Measurements from ENCODE around the gene STKLD1. TPM values are rescaled to one million over a fixed set of nuclear protein-coding genes. Genes with fewer than 3 reads are reported as not detected.
A peak's percentile ranks its signal among the peaks of the same experiment; 100 is the strongest.

The STKLD1 gene
- total RNA-seq, 1 donor from 2014 or later = 0.16 TPM

DNA sequence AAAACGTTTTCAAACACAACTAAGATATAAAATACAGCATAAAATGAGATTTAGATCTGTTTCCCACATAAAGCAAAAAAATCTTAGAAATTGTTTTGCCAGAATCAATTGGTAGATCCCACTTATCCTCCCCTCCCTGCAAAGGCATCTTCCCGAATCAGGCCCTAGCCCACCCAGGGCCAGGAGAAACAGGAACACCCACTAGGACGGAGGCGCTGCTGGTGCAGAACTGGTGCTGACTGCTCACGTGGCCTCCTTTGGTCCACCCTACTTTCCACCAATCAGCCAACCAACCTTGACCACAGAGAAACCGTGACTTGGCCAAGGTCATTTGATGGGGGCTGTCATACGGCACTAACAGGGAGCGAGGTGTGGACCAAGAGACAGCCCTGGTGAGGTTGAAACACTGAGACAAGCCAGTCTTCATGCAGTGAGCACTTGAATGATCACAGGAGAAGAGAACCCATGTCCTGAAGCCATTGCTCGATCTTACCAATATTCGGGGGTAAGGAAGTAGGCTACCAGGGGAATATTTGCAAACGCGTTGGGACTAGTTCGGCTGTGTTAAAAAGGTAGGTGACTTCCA lies 14.6 kb upstream of the STKLD1 start:
- no peak for DNase-seq
- peak overlapping the region; percentile 76 for H3K27ac Mint-ChIP-seq
- peaks cover 35% of the 10 kb centered on the region for H3K4me1 Mint-ChIP-seq
- no peak overlapping the region for H3K4me3 Mint-ChIP-seq
- H3K36me3 Mint-ChIP-seq (ENCODE audit: low read depth) = peaks cover 68% of the 10 kb centered on the region
- no peaks in the 10 kb centered on the region for H3K27me3 Mint-ChIP-seq
- intact Hi-C loops (cut with micrococcal nuclease) = no loop called here
- H3K9me3 Mint-ChIP-seq = no peaks in the 10 kb centered on the region

DNA sequence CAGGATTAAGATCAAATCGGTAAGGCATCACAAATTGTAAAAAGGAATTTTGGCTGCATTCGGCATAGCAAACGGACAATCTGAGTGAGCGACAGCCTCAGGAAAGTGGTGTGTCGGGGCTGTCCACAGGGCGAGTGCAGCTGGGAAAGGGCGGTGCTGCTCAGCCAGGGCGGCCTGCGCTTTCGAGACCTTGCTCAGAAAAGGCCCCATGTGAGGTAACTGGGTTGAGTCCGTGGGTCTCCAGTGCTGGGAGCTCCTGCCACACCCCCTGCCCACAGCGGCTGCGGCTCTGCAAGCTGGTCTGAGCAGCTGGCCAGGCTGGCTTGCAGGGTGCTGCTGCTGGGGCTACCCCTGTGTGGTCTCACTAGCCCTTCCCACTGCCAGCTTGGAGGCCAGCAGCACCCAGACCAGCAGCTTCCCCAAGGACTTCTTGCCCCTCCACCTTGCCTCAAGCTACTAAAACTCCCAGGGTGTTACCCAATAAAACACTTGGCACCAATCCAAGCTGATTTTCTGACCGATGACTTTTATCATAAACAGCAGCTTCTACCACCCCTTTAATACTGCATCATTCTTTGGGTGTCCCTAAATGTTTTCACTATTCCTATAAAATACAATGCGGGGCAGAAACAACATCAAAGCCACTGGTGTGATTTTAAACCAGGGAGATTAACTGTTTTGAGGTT lies 13.7 kb upstream of the STKLD1 start:
- no peaks in the 10 kb centered on the region for H3K9me3 Mint-ChIP-seq
- no peak for DNase-seq
- peaks cover 35% of the 10 kb centered on the region for H3K4me1 Mint-ChIP-seq
- no peak overlapping the region for H3K4me3 Mint-ChIP-seq
- no peaks in the 10 kb centered on the region for H3K27me3 Mint-ChIP-seq
- peak overlapping the region; percentile 28 for H3K27ac Mint-ChIP-seq
- peaks cover 73% of the 10 kb centered on the region for H3K36me3 Mint-ChIP-seq (ENCODE audit: low read depth)
- intact Hi-C loops (cut with micrococcal nuclease) = no loop called here

DNA sequence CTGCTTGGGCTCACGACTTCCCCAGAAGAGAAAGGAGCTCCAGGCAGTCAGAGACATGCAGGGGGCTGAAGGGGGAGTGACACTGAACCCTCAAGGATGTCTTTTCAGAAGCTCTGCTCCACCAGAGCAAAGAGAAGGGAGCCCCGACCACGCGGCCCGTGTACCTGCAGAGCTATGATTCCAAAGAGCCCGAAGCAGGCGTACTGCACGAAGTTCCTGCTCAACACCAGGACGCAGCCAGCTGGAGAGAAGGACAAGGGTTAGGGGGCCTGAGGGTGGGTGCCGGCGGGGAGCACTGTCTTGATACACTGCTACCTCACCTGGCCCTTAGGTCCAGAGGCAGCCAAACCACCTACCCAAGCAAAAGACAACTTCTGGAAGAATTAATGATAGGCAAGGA lies 9.7 kb upstream of the STKLD1 start:
- no peaks in the 10 kb centered on the region for H3K27me3 Mint-ChIP-seq
- peaks cover 40% of the 10 kb centered on the region for H3K4me1 Mint-ChIP-seq
- H3K9me3 Mint-ChIP-seq = no peaks in the 10 kb centered on the region
- H3K27ac Mint-ChIP-seq = no peak overlapping the region
- intact Hi-C loops (cut with micrococcal nuclease) = no loop called here
- peaks cover 78% of the 10 kb centered on the region for H3K36me3 Mint-ChIP-seq (ENCODE audit: low read depth)
- no peak overlapping the region for H3K4me3 Mint-ChIP-seq
- DNase-seq = no peak

DNA sequence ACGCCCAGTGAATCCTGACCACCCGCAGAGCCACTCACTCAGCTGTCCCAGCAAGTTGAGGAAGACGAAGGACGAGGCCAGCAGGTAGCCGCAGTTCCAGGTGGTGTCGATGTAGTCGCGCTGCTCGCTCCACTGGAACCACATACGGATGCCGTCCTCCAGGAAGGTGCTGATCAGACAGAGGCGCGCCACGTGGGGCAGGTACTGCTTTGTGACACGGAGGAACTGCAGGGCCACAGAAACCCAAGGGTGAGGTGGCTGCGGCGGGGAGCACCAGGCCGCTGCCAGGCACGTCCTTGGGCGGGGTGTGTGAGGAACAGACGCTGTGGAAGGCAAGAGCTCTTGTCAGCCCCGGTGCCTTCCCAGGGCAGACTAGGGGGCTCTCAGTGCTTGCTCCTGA lies 8.9 kb upstream of the STKLD1 start:
- no peak for DNase-seq
- H3K4me1 Mint-ChIP-seq = peaks cover 41% of the 10 kb centered on the region
- H3K9me3 Mint-ChIP-seq = no peaks in the 10 kb centered on the region
- H3K36me3 Mint-ChIP-seq (ENCODE audit: low read depth) = peaks cover 78% of the 10 kb centered on the region
- intact Hi-C loops (cut with micrococcal nuclease) = no loop called here
- H3K4me3 Mint-ChIP-seq = no peak overlapping the region
- no peak overlapping the region for H3K27ac Mint-ChIP-seq
- H3K27me3 Mint-ChIP-seq = no peaks in the 10 kb centered on the region

DNA sequence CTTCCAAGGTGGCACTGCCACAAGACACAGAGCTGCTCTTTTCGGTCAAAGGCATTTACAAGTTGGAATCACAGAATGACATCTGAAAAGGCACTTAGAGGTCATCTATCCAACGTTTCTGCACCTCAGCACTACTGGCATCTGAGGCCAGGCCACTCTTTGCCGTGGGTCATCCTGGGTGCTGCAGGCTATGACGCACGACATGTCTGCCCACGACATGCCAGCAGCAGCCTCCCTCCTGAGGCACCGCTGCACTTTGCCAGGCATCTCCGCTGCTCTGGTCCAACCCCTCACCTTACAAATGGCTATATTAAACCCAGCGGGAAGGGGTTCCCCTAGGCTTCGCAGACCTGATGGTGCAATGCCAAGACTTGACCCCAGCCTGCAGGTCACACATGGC lies 8.4 kb upstream of the STKLD1 start:
- DNase-seq = no peak
- Mint-ChIP-seq H3K27me3 (no peaks in the 10 kb centered on the region), H3K4me1 (peaks cover 46% of the 10 kb centered on the region), H3K27ac (no peak overlapping the region), H3K4me3 (no peak overlapping the region), H3K9me3 (no peaks in the 10 kb centered on the region), H3K36me3 (ENCODE audit: low read depth) (peaks cover 80% of the 10 kb centered on the region)
- intact Hi-C loops (cut with micrococcal nuclease) = no loop called here

DNA sequence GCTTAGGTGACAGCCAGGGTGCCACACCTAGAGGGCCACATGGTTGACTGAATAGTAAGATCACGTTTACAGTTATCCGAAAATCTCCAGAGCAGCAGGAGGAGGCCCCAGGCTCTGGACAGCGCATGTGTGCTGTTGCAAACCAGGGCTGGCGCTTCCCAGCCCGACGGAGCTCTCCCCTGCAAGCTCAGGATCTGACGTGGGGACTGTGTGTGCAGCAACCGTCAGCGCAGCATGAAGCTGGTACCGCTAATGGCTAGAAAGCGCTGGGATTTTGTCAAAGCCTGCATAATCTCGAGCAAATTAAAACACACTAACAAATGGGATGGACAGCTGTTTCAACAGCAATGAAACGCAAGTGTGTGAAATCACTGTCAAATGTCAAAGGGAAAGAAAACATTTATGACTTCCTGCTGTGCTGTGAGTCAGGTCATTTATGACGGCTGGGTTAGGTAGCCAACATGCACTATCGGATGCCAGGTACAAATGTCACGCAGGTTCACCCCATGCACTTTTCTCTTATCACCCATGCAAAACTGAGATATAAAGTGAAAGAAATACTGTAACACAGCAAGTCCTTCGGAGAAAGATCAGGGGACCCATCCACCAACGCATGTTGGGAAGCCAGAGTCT lies 7.8 kb upstream of the STKLD1 start:
- Mint-ChIP-seq H3K9me3 (no peaks in the 10 kb centered on the region), H3K27ac (peak overlapping the region; percentile 94), H3K36me3 (ENCODE audit: low read depth) (peaks cover 80% of the 10 kb centered on the region), H3K4me3 (peak overlapping the region; percentile 22), H3K4me1 (peaks cover 52% of the 10 kb centered on the region), H3K27me3 (no peaks in the 10 kb centered on the region)
- no peak for DNase-seq
- intact Hi-C loops (cut with micrococcal nuclease) = no loop called here

DNA sequence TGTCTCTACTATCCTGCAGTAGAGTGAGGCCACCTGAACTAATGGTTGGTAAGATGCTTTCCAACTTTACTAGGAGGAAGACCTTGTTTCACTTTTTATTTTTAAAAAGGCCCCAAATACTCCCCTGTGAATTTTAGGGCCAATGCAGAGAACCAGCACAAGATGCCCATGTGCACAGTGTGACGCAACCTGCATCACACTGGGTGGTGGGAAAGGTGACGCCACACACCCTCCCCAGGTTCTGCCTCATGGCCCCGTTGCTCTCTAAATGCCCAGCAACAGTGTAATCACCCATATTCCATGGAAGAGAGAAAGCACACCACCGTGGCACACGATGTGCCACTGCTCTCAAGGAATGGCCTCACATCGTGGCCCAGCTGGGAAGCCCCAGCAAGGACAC lies 6.7 kb upstream of the STKLD1 start:
- H3K36me3 Mint-ChIP-seq (ENCODE audit: low read depth) = peaks cover 75% of the 10 kb centered on the region
- peak overlapping the region; percentile 84 for H3K4me3 Mint-ChIP-seq
- H3K27ac Mint-ChIP-seq = peak overlapping the region; percentile 94
- H3K9me3 Mint-ChIP-seq = no peaks in the 10 kb centered on the region
- intact Hi-C loops (cut with micrococcal nuclease) = no loop called here
- no peak for DNase-seq
- no peaks in the 10 kb centered on the region for H3K27me3 Mint-ChIP-seq
- H3K4me1 Mint-ChIP-seq = peaks cover 55% of the 10 kb centered on the region

DNA sequence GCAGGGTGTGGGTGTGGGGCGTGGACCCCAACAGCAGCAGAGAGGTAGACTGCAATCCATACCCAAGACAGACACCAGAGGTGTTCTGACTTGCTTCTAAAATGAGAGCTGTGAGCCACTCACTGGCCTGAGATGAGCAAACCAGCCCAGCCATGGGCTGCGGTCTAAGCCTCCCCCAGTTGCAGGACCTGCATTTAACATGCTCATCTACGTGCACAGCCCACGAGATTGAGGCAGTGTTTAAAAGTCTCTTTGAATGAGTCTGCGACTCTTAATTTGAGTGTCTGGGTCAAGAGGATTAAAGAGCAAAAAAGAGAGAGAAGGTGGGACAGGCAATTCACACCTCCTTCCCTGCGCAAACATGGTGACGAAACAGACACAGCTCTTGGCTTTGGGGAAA lies 6.2 kb upstream of the STKLD1 start:
- Mint-ChIP-seq H3K9me3 (no peaks in the 10 kb centered on the region), H3K4me1 (peaks cover 59% of the 10 kb centered on the region), H3K27ac (peak overlapping the region; percentile 94), H3K4me3 (peak overlapping the region; percentile 84), H3K36me3 (ENCODE audit: low read depth) (peaks cover 80% of the 10 kb centered on the region), H3K27me3 (peaks cover 2% of the 10 kb centered on the region)
- no peak for DNase-seq
- intact Hi-C loops (cut with micrococcal nuclease) = loop anchor here (2.0 to 5.0 kb wide), 3 partner anchors 91 to 223 kb away; no protein-coding TSS in a partner anchor

DNA sequence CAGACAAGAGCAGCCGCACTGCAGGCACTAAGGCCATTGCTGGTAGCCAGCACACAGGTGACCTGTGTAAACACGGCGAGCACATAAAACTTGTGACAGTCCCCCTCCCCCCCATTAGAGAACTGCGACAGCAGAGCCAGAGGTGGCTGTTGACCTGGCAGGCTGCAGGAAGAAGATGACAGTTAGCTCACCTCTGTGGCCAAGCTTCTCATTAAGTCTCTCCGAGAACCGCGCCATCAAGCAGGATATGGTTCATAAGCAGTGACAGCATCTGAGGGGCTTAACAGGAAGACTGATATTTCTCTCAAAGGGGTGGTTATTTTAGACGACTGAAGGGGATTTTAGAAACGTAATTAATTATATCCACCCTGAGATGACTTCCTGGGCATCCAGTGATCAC lies 5.5 kb upstream of the STKLD1 start:
- peaks cover 76% of the 10 kb centered on the region for H3K36me3 Mint-ChIP-seq (ENCODE audit: low read depth)
- H3K27me3 Mint-ChIP-seq = peaks cover 2% of the 10 kb centered on the region
- no peaks in the 10 kb centered on the region for H3K9me3 Mint-ChIP-seq
- peak; percentile 80 for DNase-seq
- peaks cover 62% of the 10 kb centered on the region for H3K4me1 Mint-ChIP-seq
- peak overlapping the region; percentile 94 for H3K27ac Mint-ChIP-seq
- H3K4me3 Mint-ChIP-seq = peak overlapping the region; percentile 84
- intact Hi-C loops (cut with micrococcal nuclease) = loop anchor here (1.0 to 5.0 kb wide), 6 partner anchors 14 to 223 kb away; partner anchors contain the start of genes MED22, RPL7A, SURF1 and SURF2

DNA sequence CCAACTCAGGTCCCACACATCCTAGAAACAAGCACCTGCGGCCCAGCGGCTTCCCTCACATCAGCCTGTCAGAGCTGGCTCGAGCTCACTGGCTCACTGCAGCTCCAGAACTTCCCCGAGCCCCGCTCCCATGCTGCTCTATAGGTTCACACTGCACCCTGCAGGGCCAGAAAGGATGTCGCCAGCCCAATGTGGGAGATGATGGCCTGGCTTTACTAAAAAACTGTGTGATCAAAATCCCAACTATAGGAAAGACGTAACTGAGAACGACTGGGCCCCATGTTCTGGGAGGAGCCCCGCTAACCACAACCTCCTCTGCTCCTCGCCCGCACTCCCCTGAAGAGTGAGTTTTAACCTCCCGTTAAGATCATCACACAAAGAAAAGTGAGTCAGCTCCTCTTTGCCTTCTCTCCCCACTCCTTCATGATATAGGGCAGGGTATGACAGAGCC lies 4.9 kb upstream of the STKLD1 start:
- Mint-ChIP-seq H3K27ac (peak overlapping the region; percentile 94), H3K4me3 (peak overlapping the region; percentile 84), H3K9me3 (no peaks in the 10 kb centered on the region), H3K4me1 (peaks cover 62% of the 10 kb centered on the region), H3K27me3 (peaks cover 2% of the 10 kb centered on the region), H3K36me3 (ENCODE audit: low read depth) (peaks cover 70% of the 10 kb centered on the region)
- peak; percentile 87 for DNase-seq
- intact Hi-C loops (cut with micrococcal nuclease) = loop anchor here (1.0 to 5.0 kb wide), 6 partner anchors 15 to 224 kb away; partner anchors contain the start of genes MED22, RPL7A, SURF1 and SURF2

DNA sequence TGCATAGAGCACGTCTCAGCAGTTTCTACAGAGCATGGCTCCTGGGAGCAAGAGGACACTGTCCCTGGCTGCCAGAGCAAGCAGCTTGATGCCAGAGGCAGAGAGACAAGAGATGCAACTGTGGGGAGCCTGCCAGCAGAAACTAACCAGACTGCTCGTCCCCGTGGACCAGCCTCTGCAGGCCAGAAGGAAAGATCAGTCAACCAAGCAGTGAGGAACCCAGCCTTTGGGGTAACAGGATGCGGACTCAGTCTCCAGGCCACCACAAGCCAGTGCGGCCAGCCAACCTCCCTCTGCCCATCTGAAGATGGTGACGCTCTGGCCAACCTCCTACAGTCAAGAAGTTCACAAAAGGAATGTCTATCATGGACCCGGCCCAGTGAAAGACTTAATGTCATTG lies 4.0 kb upstream of the STKLD1 start:
- Mint-ChIP-seq H3K4me3 (peak overlapping the region; percentile 84), H3K27me3 (peaks cover 2% of the 10 kb centered on the region), H3K36me3 (ENCODE audit: low read depth) (peaks cover 64% of the 10 kb centered on the region), H3K4me1 (peaks cover 62% of the 10 kb centered on the region), H3K9me3 (no peaks in the 10 kb centered on the region), H3K27ac (peak overlapping the region; percentile 94)
- intact Hi-C loops (cut with micrococcal nuclease) = loop anchor here (5.0 kb wide), 2 partner anchors 185 to 225 kb away; no protein-coding TSS in a partner anchor
- DNase-seq = peak; percentile 62

DNA sequence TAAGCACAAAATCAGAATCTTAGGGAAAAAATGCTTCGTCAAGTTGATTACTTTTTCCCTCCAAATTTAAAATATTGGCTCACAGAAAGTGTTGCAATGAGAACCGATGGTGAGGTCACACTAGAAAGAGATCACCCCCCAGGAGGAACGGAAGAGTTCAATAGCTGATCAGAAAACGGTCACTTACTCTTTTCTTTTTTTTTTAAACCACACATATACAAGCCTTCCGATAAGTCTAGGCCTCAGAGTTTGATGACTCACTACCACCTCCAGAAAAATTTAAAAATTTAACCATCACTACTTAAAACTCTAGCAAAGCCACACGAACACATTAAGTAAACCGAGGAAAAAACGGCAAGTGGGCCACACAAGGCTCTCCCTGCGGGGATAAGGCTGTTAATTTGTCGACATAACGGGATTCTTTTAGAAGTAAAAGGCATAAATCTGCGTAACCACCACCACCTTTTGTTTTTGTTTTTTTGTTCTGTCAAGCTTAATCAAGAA lies 1.5 kb upstream of the STKLD1 start:
- H3K9me3 Mint-ChIP-seq = no peaks in the 10 kb centered on the region
- H3K4me1 Mint-ChIP-seq = peaks cover 54% of the 10 kb centered on the region
- H3K27me3 Mint-ChIP-seq = peaks cover 7% of the 10 kb centered on the region
- peak overlapping the region; percentile 97 for H3K27ac Mint-ChIP-seq
- intact Hi-C loops (cut with micrococcal nuclease) = loop anchor here (5.0 kb wide), 2 partner anchors 187 to 227 kb away; no protein-coding TSS in a partner anchor
- H3K36me3 Mint-ChIP-seq (ENCODE audit: low read depth) = peaks cover 49% of the 10 kb centered on the region
- DNase-seq = peak; percentile 74
- peak overlapping the region; percentile 99 for H3K4me3 Mint-ChIP-seq

DNA sequence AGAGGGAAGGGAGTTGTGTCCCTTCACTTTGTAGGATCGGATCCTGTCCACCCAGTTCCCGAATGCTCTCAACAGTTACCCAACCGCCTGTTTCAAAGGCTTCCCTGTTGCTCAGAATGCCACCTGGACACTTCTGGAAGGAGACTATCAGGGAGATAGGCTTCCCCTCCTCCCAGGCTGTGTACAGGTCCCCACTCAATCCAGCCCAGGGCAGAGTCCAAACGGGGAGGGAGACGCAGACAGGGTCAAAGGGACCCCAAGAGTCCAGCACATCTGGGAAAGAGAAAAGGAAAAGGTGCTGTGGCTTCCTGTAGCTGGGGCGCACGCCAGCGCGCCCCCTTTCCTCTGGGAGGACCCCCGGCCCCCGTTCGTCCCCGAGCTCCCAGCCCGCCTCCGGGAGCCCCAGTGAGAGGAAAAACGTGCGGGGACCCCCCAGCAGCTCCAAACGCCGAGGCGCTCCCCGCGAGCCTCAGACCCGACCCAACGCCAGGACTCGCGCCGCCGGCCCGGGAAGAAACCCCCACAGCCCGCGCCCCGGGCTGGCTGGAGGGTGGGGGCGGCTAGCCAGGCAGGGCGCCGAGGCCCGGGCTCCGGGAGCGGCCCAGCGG lies 946 bp upstream of the STKLD1 start:
- no peaks in the 10 kb centered on the region for H3K9me3 Mint-ChIP-seq
- H3K4me3 Mint-ChIP-seq = peak overlapping the region; percentile 99
- peaks cover 7% of the 10 kb centered on the region for H3K27me3 Mint-ChIP-seq
- H3K36me3 Mint-ChIP-seq (ENCODE audit: low read depth) = peaks cover 43% of the 10 kb centered on the region
- peak overlapping the region; percentile 97 for H3K27ac Mint-ChIP-seq
- peaks cover 49% of the 10 kb centered on the region for H3K4me1 Mint-ChIP-seq
- DNase-seq = peak; percentile 76
- intact Hi-C loops (cut with micrococcal nuclease) = no loop called here

Data from activated CD4-positive, alpha-beta T cell treated with anti-CD3 and anti-CD28 coated beads, Interleukin-2, amount 10 ng/mL, durations not matched to agents 24 days and 14 days (primary cell).